HepG2 (cell line): ENCODE measurements around the gene CDH23. TPM values are rescaled to one million over a fixed set of nuclear protein-coding genes. Genes with fewer than 3 reads are reported as not detected.

ENCODE experiments used
- ADNP ChIP-seq: sonication (generic); formaldehyde crosslinking; IDR thresholded peaks from 2 replicates; pipeline ENCODE4 v1.4.0; 2020; ENCODE audit warnings: missing genetic modification reagents
- BRD4 ChIP-seq: sonication (generic); formaldehyde crosslinking; IDR thresholded peaks from 2 replicates; pipeline ENCODE4 v1.4.0; 2020; ENCODE audit warnings: missing genetic modification reagents
- GATAD2A ChIP-seq: IDR thresholded peaks from 2 replicates; pipeline ENCODE4 v1.6.1; 2016
- KIAA2018 ChIP-seq: sonication (generic); formaldehyde crosslinking; IDR thresholded peaks from 2 replicates; pipeline ENCODE4 v1.5.0; 2020; ENCODE audit warnings: mild to moderate bottlenecking, missing genetic modification reagents, borderline replicate concordance
- MZF1 ChIP-seq: sonication (generic); formaldehyde crosslinking; IDR thresholded peaks from 2 replicates; pipeline ENCODE4 v1.8.1; 2023; ENCODE audit warnings: mild to moderate bottlenecking, missing genetic modification reagents, borderline replicate concordance
- RFX1 ChIP-seq: fragments of 450-650 bp; IDR thresholded peaks from 2 replicates; pipeline ENCODE4 v1.6.1; 2017
- SNRNP70 ChIP-seq: fragments of 200-400 bp; formaldehyde crosslinking; IDR thresholded peaks from 2 replicates; pipeline ENCODE4 v1.6.1; 2017; ENCODE audit warnings: mild to moderate bottlenecking, low read depth, low read length, moderate library complexity
- SOX13 ChIP-seq, 3 experiments: fragments of 450-650 bp in 1 of 3; sonication (generic) in 1 of 3; formaldehyde crosslinking in 1 of 3; IDR thresholded peaks in 2 of 3; conservative IDR thresholded peaks in 1 of 3; 2 replicates each; pipeline versions ENCODE4 v1.5.0 to v1.6.1; 2016 to 2020; ENCODE audit warnings: antibody characterized with exemption in 1 of 3, mild to moderate bottlenecking in 1 of 3, missing compliant biosample characterization in 1 of 3, missing genetic modification reagents in 1 of 3, moderate library complexity in 1 of 3
- SRY ChIP-seq: sonication (generic); formaldehyde crosslinking; IDR thresholded peaks from 2 replicates; pipeline ENCODE4 v1.8.0; 2022; ENCODE audit warnings: mild to moderate bottlenecking, missing genetic modification reagents
- TBP ChIP-seq: sonication (generic); formaldehyde crosslinking; IDR thresholded peaks from 2 replicates; pipeline ENCODE4 v1.5.0; 2020; ENCODE audit warnings: missing genetic modification reagents
- TBX2 ChIP-seq: sonication (generic); formaldehyde crosslinking; IDR thresholded peaks from 2 replicates; pipeline ENCODE4 v1.5.0; 2020; ENCODE audit warnings: missing genetic modification reagents, mild to moderate bottlenecking, borderline replicate concordance
- ZNF124 ChIP-seq: sonication (generic); formaldehyde crosslinking; IDR thresholded peaks from 2 replicates; pipeline ENCODE4 v1.4.0; 2020; ENCODE audit warnings: missing genetic modification reagents
- ZNF264 ChIP-seq: sonication (generic); formaldehyde crosslinking; IDR thresholded peaks from 2 replicates; pipeline ENCODE4 v1.4.0; 2020; ENCODE audit warnings: missing genetic modification reagents
- ZNF331 ChIP-seq: sonication (generic); formaldehyde crosslinking; IDR thresholded peaks from 2 replicates; pipeline ENCODE4 v1.4.0; 2020; ENCODE audit warnings: missing genetic modification reagents
- ZNF724P ChIP-seq: sonication (generic); formaldehyde crosslinking; IDR thresholded peaks from 2 replicates; pipeline ENCODE4 v1.8.0; 2022; ENCODE audit warnings: missing genetic modification reagents, borderline replicate concordance
- ZNF839 ChIP-seq: sonication (generic); formaldehyde crosslinking; IDR thresholded peaks from 2 replicates; pipeline ENCODE4 v1.4.0; 2020; ENCODE audit warnings: missing genetic modification reagents, mild to moderate bottlenecking, borderline replicate concordance
- ZUFSP ChIP-seq: sonication (generic); formaldehyde crosslinking; IDR thresholded peaks from 2 replicates; pipeline ENCODE4 v1.9.0; 2021; ENCODE audit warnings: missing genetic modification reagents, mild to moderate bottlenecking, borderline replicate concordance
- polyA plus RNA-seq, 8 experiments: library from polyadenylated mRNA; depleted of rRNA in 3 of 8; stranded (reverse) in 7 of 8; unstranded in 1 of 8; fragments of >200 nt; fragmentation: Illumina TruSeq in 4 of 8; extraction: Trizol in 4 of 8; gene quantifications; 2 replicates each; pipeline versions ENCODE4 v1.2.1 to v1.2.3, GENCODE V29; 2011 to 2016; ENCODE audit warnings: low read depth in 4 of 8, missing spikeins in 1 of 8, mixed read lengths in 1 of 8; ENCODE audit not compliant: insufficient read depth in 1 of 8
- total RNA-seq, 5 experiments: library from RNA; depleted of rRNA; stranded (reverse); fragments of >200 nt; fragmentation: Illumina TruSeq; extraction: Trizol; gene quantifications; 2 replicates each; pipeline ENCODE4 v1.2.3, GENCODE V29; 2016; ENCODE audit warnings: low read depth in 1 of 5
- TF ChIP-seq, protein P1 (sequence below): sonication (generic); formaldehyde crosslinking; IDR thresholded peaks from 2 replicates; pipeline ENCODE4 v1.5.0; 2020; ENCODE audit warnings: mild to moderate bottlenecking, missing genetic modification reagents

The CDH23 gene
- total and polyA plus RNA-seq, 2 of the 13 experiments (the other 11 are each of a cell fraction or from before 2014, with no cell fraction given), result 0.13 TPM; not detected in 1

GRCh38 chr10:71850743-71851464, 454.2 kb downstream of the CDH23 start, which contains the start of gene PSAP (continued):
- TF ChIP-seq KIAA2018 (CRISPR knock-in tag) (no peak), ZNF124 (CRISPR knock-in tag) (0 out of 2 replicates have a peak, but pooled peaks have one; percentile 55), BRD4 (peak; percentile 56; the same call in 1 of the 2 replicates), MZF1 (CRISPR knock-in tag) (0 out of 2 replicates have a peak, but pooled peaks have one; percentile 85), ZNF724P (0 out of 2 replicates have a peak, but pooled peaks have one; percentile 33), GATAD2A (CRISPR knock-in tag) (peak; percentile 2), TBX2 (CRISPR knock-in tag) (peak; percentile 72), SNRNP70 (no peak), ZNF331 (CRISPR knock-in tag) (peak; percentile 35; the same call in 1 of the 2 replicates), SRY (CRISPR knock-in tag) (peak; percentile 86; the same call in 1 of the 2 replicates), ZNF839 (CRISPR knock-in tag) (no peak), SOX13 (IDR thresholded peaks at IDR 0.05) (no peak), SOX13 (CRISPR knock-in tag; conservative IDR thresholded peaks at IDR 0.05 in 1 of 2, IDR thresholded peaks at IDR 0.05 in 1 of 2) (0 out of 4 replicates have a peak, but pooled peaks of 1 of the 2 experiments have one; percentile 5), ZUFSP (CRISPR knock-in tag) (no peak), ADNP (CRISPR knock-in tag) (no peak), ZNF264 (CRISPR knock-in tag) (peak; percentile 85), TBP (CRISPR knock-in tag) (no peak), RFX1 (no peak)
- TF ChIP-seq, protein P1, sequence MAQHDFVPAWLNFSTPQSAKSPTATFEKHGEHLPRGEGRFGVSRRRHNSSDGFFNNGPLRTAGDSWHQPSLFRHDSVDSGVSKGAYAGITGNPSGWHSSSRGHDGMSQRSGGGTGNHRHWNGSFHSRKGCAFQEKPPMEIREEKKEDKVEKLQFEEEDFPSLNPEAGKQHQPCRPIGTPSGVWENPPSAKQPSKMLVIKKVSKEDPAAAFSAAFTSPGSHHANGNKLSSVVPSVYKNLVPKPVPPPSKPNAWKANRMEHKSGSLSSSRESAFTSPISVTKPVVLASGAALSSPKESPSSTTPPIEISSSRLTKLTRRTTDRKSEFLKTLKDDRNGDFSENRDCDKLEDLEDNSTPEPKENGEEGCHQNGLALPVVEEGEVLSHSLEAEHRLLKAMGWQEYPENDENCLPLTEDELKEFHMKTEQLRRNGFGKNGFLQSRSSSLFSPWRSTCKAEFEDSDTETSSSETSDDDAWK (CRISPR knock-in tag), result no peak
